Colonic mucosa (tissue), 4 donors: Measurements from ENCODE around the gene NEK3. TPM values are rescaled to one million over a fixed set of nuclear protein-coding genes. Genes with fewer than 3 reads are reported as not detected.
"Not testable (repeated sequence)": the region's sequence is repeated elsewhere in the genome, so short reads cannot be mapped to it uniquely, and the experiment has no call there.

Experiments used
- DNase-seq: peaks from one replicate; pipeline ENCODE4 v3.0.0-alpha.2; 2020
- H3K27ac ChIP-seq: fragments of 200-600 bp; one replicate; pipeline ENCODE4 v1.8.0; 2021
- H3K27me3 ChIP-seq: fragments of 200-600 bp; one replicate; pipeline ENCODE4 v1.8.0; 2021
- H3K36me3 ChIP-seq: fragments of 200-600 bp; one replicate; pipeline ENCODE4 v1.8.0; 2021
- H3K4me1 ChIP-seq: fragments of 200-600 bp; one replicate; pipeline ENCODE4 v1.8.0; 2021; ENCODE audit warnings: mild to moderate bottlenecking
- H3K4me3 ChIP-seq: fragments of 200-600 bp; one replicate; pipeline ENCODE4 v1.8.0; 2021
- H3K9ac ChIP-seq, 2 donors: one replicate each; pipeline ENCODE4 v1.7.0; 2013; ENCODE audit warnings: control low read depth in 2 of 2, low read depth in 2 of 2, low read length in 2 of 2
- H3K9me3 ChIP-seq: fragments of 200-600 bp; one replicate; pipeline ENCODE4 v1.8.0; 2021
- intact Hi-C: fragments of 100-400 bp; cut with DNase I; formaldehyde crosslinking; loops from one replicate; pipeline ENCODE4 v1.14.1; 2022
- total RNA-seq, 2 donors: library from RNA; stranded (reverse); fragmentation: NEBNext Ultra II Directional in 1 of 2; extraction: Animal tissue kit (Norgen Biotek cat#: 25700) in 1 of 2; gene quantifications; one replicate each; pipeline ENCODE4 v1.2.1, GENCODE V29; 2021
- TF ChIP-seq, protein P1 (sequence below): fragments of 200-600 bp; IDR thresholded peaks from one replicate; pipeline ENCODE4 v1.8.0; 2022; ENCODE audit warnings: antibody characterized with exemption, mild to moderate bottlenecking
- donor health status: healthy.
- donor health status: DM: no; HTN: no; CAD: no.
- donor health status: DM: no; HTN: no; CAD: no.

Gene NEK3
- total RNA-seq, 2 donors from 2014 or later = 27.8 to 35.8 TPM

DNA sequence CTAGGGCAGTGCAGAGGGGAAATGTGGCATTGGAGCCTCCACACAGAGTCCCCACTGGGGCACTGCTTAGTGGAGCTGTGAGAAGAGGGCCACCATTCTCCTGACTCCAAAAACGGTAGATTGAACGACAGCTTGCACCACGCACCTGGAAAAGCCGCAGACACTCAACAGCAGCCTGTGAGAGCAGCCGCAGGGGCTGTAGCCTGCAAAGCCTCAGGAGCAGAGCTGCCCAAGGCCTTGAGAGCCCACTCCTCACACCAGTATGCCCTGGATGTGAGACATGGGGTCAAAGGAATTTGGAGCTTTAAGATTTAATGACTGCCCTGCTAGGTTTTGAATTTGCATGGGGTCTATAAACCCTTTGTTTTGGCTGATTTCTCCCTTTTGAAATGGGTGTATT is 62.2 kb downstream of the NEK3 start:
- intact Hi-C loops = no loop called here
- no peak for DNase-seq
- Histone ChIP-seq H3K4me1 (no peaks in the 10 kb centered on the region), H3K9me3 (no peaks in the 10 kb centered on the region), H3K27ac (no peak overlapping the region), H3K4me3 (no peak overlapping the region), H3K9ac (no peak overlapping the region), H3K36me3 (no peaks in the 10 kb centered on the region), H3K27me3 (no peaks in the 10 kb centered on the region)
- TF ChIP-seq, protein P1, sequence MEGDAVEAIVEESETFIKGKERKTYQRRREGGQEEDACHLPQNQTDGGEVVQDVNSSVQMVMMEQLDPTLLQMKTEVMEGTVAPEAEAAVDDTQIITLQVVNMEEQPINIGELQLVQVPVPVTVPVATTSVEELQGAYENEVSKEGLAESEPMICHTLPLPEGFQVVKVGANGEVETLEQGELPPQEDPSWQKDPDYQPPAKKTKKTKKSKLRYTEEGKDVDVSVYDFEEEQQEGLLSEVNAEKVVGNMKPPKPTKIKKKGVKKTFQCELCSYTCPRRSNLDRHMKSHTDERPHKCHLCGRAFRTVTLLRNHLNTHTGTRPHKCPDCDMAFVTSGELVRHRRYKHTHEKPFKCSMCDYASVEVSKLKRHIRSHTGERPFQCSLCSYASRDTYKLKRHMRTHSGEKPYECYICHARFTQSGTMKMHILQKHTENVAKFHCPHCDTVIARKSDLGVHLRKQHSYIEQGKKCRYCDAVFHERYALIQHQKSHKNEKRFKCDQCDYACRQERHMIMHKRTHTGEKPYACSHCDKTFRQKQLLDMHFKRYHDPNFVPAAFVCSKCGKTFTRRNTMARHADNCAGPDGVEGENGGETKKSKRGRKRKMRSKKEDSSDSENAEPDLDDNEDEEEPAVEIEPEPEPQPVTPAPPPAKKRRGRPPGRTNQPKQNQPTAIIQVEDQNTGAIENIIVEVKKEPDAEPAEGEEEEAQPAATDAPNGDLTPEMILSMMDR = no peak

DNA sequence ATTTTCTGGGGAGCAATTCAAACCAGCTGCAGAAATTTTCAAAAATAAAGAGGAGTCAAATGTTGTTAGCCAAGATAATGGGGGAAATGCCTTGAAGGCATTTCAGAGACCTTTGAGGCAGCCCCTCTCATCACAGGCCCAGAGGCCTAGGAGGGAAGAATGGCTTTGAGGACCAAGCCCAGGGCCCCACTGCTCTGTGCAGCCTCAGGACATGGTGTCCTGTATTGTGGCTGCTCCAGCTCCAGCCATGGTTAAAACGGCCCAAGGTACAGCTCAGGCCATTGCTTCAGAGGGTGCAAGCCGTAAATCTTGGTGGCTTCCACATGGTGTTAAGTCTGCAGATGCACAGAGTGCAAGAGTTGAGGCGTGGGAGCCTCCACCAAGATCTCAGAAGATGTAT is 62.6 kb downstream of the NEK3 start:
- Histone ChIP-seq H3K9me3 (no peaks in the 10 kb centered on the region), H3K9ac (no peak overlapping the region), H3K4me1 (no peaks in the 10 kb centered on the region), H3K27ac (no peak overlapping the region), H3K36me3 (no peaks in the 10 kb centered on the region), H3K27me3 (no peaks in the 10 kb centered on the region), H3K4me3 (no peak overlapping the region)
- intact Hi-C loops = no loop called here
- no peak for DNase-seq
- TF ChIP-seq, protein P1 = no peak

- H3K27ac ChIP-seq = no peak overlapping the region
- no peaks in the 10 kb centered on the region for H3K9me3 ChIP-seq
- no peaks in the 10 kb centered on the region for H3K4me1 ChIP-seq
- H3K9ac ChIP-seq = no peak overlapping the region
- no peak for DNase-seq
- intact Hi-C loops = no loop called here
- no peaks in the 10 kb centered on the region for H3K36me3 ChIP-seq
- TF ChIP-seq, protein P1 = no peak
- no peak overlapping the region for H3K4me3 ChIP-seq
- no peaks in the 10 kb centered on the region for H3K27me3 ChIP-seq
Observed at GRCh38 chr13:52096062-52096461, 63.3 kb downstream of the NEK3 start.

GRCh38 chr13:52092087-52092486 is 67.3 kb downstream of the NEK3 start:
- Histone ChIP-seq H3K36me3 (no peaks in the 10 kb centered on the region), H3K27ac (no peak overlapping the region), H3K9me3 (no peaks in the 10 kb centered on the region), H3K9ac (no peak overlapping the region), H3K4me1 (no peaks in the 10 kb centered on the region), H3K4me3 (no peak overlapping the region), H3K27me3 (no peaks in the 10 kb centered on the region)
- DNase-seq = no peak
- intact Hi-C loops = no loop called here
- TF ChIP-seq, protein P1 = no peak

- TF ChIP-seq, protein P1 = no peak
- no peaks in the 10 kb centered on the region for H3K4me1 ChIP-seq
Observed at GRCh38 chr13:52091473-52091872, 67.9 kb downstream of the NEK3 start.

DNA sequence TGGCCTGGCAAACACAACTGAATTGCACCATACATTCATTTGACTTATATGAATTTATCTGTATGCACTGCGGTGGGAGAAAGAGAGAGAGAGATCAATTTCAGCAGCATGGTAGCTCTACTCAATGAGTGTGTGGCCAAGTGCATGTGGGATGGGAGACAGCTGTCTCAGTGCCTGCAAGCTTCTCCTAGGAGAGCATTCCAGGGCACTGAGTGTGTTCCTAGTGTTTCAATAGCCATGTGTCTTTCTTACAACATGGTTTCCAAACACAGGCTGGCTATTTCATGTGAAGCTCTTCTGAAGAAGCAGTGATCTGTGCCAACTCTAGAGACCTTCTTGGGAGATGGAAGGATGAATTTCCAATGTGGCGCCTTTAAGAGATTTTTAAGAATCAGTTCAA is 74.0 kb downstream of the NEK3 start:
- DNase-seq = no peak
- no peaks in the 10 kb centered on the region for H3K4me1 ChIP-seq
- no peaks in the 10 kb centered on the region for H3K9me3 ChIP-seq
- intact Hi-C loops = no loop called here
- TF ChIP-seq, protein P1 = no peak
- H3K36me3 ChIP-seq = no peaks in the 10 kb centered on the region
- H3K27me3 ChIP-seq = no peaks in the 10 kb centered on the region
- no peak overlapping the region for H3K27ac ChIP-seq
- H3K9ac ChIP-seq = no peak overlapping the region
- no peak overlapping the region for H3K4me3 ChIP-seq

More at GRCh38 chr13:52091473-52091872, 67.9 kb downstream of the NEK3 start:
- Histone ChIP-seq H3K36me3 (no peaks in the 10 kb centered on the region), H3K4me3 (no peak overlapping the region), H3K27ac (no peak overlapping the region), H3K9me3 (no peaks in the 10 kb centered on the region), H3K27me3 (no peaks in the 10 kb centered on the region), H3K9ac (no peak overlapping the region)
- intact Hi-C loops = no loop called here
- no peak for DNase-seq

GRCh38 chr13:52084981-52085380 is 74.4 kb downstream of the NEK3 start:
- H3K9ac ChIP-seq, DNase-seq, H3K4me1 ChIP-seq, H3K36me3 ChIP-seq, H3K27ac ChIP-seq, intact Hi-C loops, H3K9me3 ChIP-seq, H3K4me3 ChIP-seq, H3K27me3 ChIP-seq: not testable (repeated sequence)
